Activated CD4-positive, alpha-beta T cell treated with anti-CD3 and anti-CD28 coated beads for 24 hours (primary cell): ENCODE data around the gene RAB11FIP3.
A peak's percentile ranks its signal among the peaks of the same experiment; 100 is the strongest.

Source experiments
- DNase-seq, 2 donors: peaks; one replicate each; pipeline ENCODE4 v3.0.0-alpha.2; 2020; ENCODE audit warnings: low read depth in 2 of 2

The RAB11FIP3 gene

DNA sequence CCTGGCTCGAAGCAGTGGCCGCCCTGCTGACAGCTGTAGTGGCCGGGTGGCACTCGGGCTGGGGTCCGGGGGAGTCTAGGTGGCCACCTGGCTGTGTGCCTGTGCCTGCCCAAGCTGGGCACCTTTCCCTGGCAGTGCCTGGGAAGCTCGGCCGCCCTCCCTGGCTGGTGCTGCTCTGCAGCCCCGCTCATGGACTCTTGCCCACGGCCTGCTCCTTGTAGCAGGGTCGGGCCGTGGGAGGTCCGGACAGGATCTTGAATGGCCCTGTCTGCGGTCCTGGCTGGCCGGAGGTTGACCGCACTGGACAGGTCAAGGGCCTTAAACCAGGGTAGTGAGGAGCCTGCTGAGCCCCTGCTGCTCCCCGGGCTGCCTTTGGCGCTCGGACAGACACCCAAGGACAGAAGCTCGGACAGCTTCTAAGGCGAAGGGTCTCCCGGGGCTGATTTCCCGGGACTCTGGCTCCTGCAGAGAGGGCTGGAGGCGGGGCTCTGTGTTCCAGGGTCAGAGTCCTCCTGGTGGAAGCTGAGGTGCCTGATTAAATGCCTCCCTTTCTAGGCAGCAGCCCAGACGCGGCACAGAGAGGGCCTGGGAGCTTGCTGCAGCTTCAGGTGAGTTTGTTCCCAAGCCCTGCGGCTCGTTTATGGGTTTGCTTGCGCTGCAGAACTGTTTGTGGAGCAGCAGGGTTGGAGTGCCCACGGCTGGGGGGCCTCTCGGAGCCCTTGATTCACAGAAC lies 108.1 kb downstream of the RAB11FIP3 start:
- DNase-seq = no peak

DNA sequence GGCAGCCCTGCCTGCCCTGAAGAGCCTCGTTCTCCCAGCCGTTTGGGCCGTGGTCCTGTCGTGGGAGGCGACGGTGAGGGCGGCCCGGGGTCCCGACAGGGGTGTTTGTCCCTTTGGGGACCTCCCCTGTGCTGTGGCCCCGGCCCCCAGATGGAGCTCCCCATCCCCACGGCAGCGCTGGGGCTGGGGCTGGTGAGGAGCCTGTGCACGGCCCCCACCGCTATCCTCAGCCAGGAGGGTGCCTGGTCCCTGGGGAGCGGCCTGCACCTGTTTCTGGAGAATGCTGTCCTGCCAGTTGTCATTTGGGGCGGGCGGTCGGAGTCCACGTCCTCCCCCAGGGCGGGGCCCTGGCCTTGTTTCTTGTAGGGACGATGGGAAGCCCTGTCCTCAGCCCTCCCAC lies 108.7 kb downstream of the RAB11FIP3 start:
- no peak for DNase-seq

DNA sequence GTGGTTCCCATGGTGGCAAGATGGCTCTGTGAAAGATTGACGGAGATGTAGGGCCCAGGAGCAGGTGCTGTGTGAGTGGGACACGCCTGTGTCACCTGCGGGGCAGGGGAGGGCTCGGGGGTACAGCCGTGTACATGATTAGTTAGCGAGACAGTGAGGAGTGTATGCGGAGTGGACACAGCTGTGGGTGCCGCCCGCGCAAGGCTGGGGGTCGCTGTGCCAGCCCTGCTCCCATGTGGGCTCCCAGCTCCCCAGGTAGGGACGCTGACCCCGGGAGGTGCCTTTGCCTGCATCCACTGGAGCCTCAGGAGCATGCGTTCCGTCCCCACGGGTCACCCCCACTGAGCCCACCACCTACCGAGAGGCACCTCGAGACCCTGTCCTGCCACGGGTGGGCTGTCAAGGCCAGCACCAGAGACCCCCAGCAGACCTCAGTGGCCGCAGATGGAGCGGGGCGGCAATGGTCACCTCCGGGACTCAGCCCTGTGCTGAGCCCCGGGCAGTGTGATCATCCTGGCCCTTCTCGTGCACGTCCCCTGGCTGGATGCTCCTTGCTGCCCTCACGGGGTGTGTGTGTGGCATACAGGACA lies 109.5 kb downstream of the RAB11FIP3 start:
- DNase-seq = no peak

DNA sequence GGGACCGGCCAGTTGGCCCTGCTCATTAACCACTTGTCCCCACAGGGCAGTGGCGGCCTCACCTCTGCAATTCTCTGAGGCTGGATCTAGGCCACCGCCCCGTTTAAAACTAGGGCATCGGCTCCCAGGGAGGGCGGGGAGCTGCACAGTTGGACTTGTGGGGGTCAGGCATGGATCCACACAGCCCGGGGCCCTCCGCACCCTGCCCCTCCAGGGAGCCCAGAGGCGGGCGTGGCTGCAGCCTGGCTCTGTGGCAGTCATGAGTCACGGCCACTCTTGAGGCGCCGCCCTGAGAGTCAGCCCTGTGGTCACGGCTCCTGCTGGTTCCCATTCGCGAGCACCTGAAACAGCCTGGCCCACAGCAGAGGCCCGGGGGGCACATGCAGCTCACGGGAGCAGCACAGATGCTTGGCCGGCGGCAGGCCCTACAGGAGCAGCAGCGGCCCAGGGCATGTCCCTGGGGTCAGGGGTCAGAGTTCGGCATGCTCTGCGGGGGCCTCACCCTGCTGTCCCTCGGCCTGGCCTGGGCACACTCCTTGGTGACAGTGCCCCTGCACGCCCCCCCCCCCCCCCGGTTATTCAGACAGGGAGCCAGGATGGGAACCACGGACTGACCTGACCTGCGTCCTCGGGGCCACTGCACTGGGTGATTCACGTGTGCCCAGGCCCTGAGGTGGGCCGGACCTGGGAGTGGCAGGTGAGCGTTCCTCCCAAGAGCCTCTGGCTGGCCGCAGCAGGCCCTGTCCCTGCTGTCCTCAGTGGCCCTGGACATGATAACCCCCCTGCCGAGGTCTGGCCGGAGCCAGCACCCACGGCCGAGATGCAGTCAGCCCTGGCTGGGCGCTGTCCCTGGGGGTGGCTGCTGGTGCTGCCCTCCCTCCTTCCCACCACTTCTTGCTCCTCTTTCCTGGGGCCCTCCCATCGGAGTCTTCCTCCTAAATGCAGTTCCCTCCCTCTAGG lies 110.3 kb downstream of the RAB11FIP3 start:
- DNase-seq = no peak

DNA sequence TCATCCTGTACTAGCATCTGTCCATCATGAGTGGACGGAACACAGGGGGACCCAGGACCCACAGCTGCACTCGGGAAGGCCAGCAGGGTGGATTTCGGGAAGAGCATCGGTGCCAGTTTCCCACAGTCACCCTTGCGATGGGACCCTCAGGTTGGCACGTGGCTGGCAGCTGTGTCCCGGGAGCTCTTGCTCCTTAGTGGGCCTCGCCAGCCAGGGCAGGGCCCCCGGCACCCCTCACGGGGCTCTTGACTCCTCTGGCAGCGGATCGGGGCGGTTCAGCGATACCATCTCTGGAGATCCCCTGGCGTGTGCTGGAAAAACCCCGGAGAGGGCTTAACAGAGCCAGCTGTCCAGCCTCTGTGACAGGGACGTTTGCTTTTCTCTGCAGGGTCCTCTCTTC lies 111.3 kb downstream of the RAB11FIP3 start:
- DNase-seq = no peak

DNA sequence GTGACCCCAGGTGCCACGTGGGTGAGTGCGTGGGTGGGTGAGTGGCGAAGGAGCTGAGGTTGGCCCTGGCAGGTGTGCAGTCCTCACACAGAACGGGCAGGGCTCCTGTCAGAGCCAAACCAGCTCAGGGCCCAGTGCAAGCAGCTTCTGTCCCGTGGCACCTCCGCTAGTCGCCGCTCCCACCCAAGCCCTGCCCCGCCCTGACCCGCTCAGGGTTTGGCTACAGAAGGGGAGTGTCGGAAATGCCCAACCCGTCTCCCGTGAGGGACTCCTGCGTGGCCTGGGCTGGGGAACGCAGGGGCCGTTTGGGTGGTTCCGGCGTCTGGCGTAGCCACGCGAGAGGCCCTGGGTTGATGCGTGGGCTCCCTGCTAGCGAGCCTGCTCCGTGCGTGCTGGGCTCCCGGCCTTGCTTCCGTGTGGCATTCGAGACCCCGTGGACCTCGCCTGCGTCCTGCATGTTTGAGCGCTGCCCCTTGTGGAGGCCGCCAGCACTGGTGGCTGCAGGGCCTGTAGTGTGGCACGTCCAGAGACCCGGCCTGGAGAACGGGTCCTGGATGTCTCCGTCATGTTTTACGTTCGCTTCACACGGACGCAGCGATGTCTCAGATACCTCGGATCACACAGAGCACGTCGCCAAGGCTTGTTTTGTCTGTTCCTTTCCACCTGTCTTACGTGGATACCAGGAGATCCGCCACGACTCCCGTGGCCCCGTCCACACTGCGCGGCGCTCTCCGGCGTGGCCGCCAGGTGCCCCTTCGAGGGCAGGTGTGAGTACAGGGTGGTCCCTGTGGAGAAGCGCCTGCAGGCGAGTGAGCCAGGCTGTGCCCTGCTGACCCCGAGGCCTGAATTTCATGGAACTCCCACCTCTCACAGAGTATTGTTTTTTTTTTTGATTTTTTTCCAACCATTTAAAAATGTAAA lies 112.2 kb downstream of the RAB11FIP3 start:
- DNase-seq = no peak

DNA sequence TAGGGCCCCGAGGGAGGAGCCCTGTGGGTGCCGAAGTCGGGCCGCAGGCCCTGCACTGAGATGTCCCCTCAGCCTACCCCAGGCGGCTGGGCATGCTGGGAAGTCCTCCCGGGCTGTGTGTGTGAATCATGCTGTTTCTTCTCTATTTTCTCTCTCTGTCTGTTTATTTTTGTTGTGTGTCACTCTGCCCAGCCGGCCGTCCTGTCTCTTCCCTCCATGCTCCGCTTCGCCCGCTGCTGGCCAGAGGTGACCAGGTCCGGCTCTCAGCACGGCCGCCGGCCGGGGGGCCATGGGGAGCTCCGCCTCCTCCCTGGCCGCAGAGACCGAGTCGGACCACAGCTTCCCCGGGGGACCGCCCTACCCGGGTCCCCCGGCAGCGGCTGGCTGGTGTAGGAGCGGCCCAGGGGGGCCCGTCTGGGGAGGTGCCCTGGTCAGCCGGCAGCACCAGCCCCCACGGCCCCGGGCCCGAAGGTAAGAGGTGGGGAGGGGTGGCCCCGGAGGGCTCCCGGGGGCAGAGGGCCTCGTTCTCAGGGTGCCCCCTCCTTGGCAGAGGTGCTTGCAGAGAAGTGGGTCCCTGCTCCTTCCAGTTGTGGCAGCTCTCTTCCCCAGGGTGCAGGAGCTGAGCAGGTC lies 114.6 kb downstream of the RAB11FIP3 start:
- DNase-seq = no peak

DNA sequence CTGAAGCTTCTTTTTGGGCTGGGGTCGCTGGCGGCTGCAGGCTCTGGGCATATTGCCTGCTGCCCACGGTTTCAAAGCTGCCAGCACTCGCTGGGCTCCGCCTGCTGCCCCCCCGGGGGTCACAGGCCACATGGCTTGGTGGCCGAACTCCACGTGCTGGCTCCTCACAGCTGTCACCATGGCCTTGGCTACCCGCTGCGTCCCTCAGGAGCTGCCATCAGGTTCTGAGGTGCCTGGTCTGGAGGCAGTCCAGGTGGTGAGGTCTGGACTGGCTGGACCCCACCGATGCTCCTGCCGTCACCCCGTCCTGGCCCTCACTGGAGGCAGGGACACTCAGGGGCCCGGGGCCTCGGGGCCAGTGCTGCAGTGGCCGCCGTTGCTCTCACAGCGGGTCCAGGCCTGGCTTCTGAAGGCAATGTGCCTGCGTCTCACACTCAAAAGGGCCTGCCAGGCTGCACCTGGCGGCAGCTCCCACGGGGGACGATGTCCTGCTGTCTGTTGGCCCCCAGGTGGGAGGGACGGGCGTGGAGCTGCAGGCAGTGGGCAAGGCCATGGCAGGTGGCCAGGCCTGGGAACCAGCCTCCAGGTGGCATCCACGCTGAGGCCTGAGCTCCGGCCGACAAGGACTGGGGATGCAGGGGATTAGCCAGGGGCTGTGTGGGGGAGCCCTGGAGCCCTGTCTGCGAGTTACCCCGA lies 115.3 kb downstream of the RAB11FIP3 start:
- DNase-seq = no peak

DNA sequence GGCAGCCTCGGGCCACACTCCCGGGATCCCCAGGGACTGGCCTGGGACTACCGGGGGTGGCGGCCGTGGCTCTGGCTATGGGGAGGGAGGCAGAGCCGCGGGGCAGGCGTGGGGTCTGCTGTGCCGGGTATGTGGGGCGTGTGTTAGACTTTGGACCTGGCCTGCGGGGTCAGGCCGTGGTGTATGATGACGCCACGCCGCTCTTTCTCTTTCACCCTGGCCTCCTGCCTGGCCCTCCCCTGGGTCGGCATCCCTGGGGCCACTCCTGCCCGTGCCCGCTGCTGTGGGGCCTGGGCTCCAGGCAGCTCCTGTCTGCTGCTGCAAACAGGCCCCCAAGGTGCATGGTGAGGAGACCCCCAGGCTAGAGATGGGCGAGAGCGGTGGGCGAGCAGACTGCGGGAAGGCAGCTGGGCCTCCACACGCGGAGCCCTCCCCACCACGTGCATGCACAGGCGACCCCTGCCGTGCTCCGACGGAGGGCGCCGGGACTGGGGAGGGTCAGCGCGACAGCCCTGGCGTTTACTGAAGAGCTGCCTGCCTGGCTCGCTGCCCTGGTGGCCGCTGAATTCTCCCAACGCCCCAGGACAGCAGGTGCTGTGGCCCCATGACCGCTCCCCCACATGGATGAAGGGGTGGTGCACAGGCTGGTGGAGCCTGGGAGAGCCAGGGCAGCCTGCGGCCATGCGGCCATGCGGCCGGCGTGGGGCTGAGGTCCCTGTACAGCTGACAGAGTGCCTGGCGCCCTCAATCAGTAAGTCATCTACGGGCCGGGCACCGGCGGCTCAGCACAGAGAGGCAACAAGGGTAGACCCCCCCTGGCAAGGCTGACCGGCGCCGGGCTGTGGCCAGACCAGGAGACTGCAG lies 118.1 kb downstream of the RAB11FIP3 start:
- DNase-seq = no peak

DNA sequence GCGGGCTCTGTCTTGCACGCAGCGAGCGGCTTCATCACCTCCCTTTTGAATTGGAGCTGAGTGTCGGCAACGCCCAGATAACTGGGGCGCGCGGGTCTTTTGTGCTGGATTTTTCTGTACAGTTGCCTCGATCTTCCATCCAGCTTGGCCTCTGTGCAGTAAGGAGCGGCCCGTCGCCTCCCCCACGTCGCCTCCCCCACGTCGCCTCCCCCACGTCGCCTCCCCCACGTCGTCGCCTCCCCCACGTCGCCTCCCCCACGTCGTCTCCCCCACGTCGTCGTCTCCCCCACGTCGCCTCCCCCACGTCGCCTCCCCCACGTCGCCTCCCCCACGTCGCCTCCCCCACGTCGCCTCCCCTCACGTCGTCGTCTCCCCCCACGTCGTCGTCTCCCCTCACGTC lies 119.1 kb downstream of the RAB11FIP3 start:
- DNase-seq = no peak

DNA sequence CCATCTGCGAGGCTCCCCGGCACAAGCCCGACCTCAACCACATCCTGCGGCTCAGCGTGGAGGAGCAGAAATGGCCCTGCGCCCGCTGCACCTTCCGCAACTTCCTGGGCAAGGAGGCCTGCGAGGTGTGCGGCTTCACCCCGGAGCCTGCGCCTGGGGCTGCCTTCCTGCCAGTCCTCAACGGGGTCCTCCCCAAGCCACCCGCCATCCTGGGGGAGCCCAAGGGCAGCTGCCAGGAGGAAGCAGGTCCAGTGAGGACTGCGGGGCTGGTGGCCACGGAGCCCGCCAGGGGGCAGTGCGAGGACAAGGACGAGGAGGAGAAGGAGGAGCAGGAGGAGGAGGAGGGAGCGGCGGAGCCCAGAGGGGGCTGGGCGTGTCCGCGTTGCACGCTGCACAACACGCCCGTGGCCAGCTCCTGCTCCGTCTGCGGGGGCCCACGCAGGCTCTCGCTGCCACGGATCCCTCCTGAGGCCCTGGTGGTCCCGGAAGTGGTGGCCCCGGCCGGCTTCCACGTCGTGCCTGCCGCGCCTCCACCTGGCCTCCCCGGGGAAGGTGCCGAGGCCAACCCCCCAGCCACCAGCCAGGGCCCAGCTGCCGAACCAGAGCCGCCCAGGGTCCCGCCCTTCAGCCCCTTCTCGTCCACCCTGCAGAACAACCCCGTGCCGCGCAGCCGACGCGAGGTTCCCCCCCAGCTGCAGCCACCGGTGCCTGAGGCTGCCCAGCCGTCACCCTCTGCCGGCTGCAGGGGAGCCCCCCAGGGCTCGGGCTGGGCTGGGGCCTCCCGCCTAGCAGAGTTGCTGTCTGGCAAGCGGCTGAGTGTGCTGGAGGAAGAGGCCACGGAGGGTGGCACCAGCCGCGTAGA lies 121.7 kb downstream of the RAB11FIP3 start:
- DNase-seq = peak in 1 of 2 donors; percentile 43

DNA sequence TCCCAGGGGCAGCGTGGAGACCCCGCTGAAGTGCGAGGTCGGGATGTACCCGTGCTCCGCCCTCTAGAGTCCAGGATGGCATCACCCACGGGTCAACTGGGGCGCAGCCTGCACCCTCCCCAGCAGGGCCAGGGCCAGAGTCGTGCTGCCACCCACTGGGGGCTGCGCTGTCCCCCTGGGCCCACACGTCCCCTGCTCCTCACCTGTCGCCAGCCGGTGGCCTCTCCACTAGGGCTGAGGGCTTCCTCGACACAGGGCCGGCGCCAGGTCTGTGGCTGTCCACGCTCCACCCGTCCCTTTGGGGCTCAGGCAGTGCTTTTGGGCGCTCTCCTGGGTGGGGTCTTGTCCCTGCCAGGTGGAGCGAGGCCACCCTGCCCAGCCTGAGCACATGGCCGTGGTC lies 123.1 kb downstream of the RAB11FIP3 start:
- DNase-seq = no peak

DNA sequence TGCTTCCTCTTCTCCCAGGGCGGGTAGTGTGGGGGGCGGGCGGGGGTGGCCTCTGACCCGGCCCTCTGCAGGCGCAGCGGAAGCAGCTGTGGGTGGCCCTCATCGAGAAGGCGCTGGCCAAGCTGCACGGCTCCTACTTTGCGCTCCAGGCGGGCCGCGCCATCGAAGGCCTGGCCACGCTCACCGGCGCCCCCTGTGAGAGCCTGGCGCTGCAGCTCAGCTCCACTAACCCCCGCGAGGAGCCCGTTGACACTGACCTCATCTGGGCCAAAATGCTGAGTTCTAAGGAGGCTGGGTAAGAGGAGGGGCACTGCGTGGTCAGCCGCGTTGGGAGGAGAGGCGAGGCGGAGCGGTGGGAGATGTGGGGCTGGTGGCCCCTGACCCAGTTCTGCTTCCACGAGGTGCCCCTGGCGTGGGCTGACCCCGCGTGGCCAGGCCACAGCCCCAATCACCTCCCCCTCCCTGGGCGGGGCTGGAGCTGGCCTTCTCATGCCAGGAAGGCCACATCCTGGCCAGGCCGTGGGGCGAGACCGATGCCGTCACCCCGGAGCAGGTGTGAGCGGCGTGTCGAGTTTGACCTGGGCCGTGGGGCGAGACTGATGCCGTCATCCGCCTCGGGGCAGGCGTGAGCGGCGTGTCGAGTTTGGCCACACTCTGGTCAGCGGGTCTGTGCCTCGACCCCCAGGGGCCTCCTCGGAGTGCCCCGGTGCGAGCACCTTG lies 124.3 kb downstream of the RAB11FIP3 start:
- DNase-seq = no peak

DNA sequence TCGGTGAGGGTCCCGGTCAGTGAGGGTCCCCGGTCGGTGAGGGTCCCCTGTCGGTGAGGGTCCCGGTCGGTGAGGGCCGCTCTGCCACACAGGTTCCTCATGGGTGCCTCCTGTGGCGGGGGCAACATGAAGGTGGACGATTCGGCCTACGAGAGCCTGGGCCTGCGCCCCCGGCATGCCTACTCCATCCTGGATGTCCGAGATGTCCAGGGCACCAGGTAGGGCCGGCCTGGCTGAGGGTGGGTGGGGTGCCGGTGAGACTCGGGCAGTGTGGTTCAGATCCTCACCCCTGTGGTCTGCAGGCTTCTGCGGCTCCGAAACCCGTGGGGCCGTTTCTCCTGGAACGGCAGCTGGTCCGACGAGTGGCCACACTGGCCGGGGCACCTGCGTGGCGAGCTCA lies 125.8 kb downstream of the RAB11FIP3 start:
- no peak for DNase-seq

DNA sequence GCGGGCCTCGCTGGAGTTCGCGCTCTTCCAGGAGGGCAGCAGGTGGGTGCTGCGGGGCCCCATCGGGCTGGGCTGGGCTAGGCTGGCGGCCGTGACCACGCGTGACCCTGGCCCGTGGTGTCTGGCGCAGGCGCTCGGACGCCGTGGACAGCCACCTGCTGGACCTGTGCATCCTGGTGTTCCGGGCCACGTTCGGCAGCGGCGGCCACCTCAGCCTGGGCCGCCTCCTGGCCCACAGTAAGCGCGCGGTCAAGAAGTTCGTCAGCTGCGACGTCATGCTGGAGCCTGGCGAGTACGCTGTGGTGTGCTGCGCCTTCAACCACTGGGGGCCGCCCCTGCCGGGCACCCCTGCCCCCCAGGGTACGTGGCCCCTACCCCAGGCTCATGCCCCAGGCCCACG lies 126.7 kb downstream of the RAB11FIP3 start:
- no peak for DNase-seq

DNA sequence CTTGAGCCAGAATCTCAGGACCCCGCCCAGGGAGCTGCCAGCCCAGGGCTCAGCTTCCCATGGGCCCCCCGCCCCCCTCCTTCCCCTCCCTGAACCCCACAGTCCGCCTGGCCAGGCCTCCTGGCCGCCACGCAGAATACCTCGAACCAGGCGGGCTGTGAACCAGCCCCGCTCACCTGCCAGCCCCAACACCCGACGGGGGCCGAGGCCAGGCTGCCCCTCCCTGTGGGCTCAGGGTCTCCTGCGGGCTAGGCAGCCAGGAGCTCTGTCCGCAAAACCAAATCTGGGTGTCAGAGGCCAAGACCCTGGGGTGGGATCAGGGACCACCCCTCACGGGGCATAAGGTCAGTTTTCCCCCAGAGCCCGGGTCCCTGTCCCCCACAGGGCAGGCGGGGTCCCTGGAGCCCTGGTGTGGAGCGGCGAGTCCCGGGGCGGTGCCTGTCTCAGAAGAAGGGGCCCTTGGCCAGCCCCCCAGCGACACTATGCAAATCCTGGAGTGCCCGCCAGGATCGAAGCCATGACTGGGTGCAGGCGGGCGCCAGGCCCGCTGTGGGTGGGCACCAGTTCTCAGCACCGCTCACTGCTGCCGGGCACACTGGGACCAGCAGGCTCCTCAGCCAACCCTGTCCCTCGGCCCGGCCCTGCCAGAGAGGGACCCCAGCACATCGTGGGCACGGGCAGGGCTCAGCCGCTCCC lies 128.3 kb downstream of the RAB11FIP3 start:
- DNase-seq = no peak

DNA sequence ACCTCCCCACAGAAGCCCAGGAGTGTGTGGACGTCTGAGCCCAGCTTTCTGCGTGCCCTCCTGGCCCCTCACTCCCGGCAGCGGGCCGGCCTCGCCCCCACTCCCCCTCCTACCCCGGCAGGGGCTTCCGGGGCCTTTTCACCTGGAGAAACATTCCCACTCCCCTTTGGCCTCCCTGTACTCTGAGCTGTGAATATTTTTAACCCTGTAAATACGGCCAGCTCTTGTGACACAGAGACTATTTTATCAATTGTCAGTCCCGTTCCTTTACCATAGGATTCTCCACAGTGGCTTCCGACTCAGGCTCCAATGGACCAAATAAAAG lies 128.8 kb downstream of the RAB11FIP3 start:
- no peak for DNase-seq
